Activated T-helper 17 cell treated with anti-CD3 and anti-CD28 coated beads, Interleukin-2, amount 50 U/mL, for 72 hours (primary cell): ENCODE measurements around the gene ELMO2. TPM values are rescaled to one million over a fixed set of nuclear protein-coding genes. Genes with fewer than 3 reads are reported as not detected.
A peak's percentile ranks its signal among the peaks of the same experiment; 100 is the strongest.

Source experiments
- ATAC-seq: fragments of 150-1000 bp; cut with Tn5 transposase; replicated peaks from 2 replicates; pipeline ENCODE4 v1.10.0; 2021; ENCODE audit warnings: mild to moderate bottlenecking, moderate library complexity
- H3K27ac Mint-ChIP-seq: one replicate; pipeline ENCODE4 v1.8.0; 2022; ENCODE audit warnings: mixed read lengths
- H3K27me3 Mint-ChIP-seq: one replicate; pipeline ENCODE4 v1.8.0; 2022; ENCODE audit warnings: mixed read lengths
- H3K36me3 Mint-ChIP-seq: one replicate; pipeline ENCODE4 v1.8.0; 2022; ENCODE audit warnings: low read depth, mild to moderate bottlenecking, mixed read lengths
- H3K4me1 Mint-ChIP-seq: one replicate; pipeline ENCODE4 v1.8.0; 2022; ENCODE audit warnings: mixed read lengths
- H3K4me3 Mint-ChIP-seq: one replicate; pipeline ENCODE4 v1.8.0; 2022; ENCODE audit warnings: mild to moderate bottlenecking, mixed read lengths
- H3K9me3 Mint-ChIP-seq: one replicate; pipeline ENCODE4 v1.8.0; 2022; ENCODE audit warnings: mixed read lengths
- total RNA-seq, 2 donors: library from RNA; stranded (reverse); gene quantifications; one replicate each; pipeline ENCODE4 v1.2.3, GENCODE V29; 2022

Gene ELMO2, protein sequence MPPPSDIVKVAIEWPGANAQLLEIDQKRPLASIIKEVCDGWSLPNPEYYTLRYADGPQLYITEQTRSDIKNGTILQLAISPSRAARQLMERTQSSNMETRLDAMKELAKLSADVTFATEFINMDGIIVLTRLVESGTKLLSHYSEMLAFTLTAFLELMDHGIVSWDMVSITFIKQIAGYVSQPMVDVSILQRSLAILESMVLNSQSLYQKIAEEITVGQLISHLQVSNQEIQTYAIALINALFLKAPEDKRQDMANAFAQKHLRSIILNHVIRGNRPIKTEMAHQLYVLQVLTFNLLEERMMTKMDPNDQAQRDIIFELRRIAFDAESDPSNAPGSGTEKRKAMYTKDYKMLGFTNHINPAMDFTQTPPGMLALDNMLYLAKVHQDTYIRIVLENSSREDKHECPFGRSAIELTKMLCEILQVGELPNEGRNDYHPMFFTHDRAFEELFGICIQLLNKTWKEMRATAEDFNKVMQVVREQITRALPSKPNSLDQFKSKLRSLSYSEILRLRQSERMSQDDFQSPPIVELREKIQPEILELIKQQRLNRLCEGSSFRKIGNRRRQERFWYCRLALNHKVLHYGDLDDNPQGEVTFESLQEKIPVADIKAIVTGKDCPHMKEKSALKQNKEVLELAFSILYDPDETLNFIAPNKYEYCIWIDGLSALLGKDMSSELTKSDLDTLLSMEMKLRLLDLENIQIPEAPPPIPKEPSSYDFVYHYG
- 10 to 100 TPM; 54.6 to 57.2 TPM for total RNA-seq

GRCh38 chr20:46406200-46406985 is at the start of gene ELMO2:
Gene ELMO2 (minus strand): TSS chr20:46406615. CDS start chr20:46394482, 12,133 bp downstream.
- Mint-ChIP-seq H3K27me3 (no peaks in the 10 kb centered on the region), H3K9me3 (no peaks in the 10 kb centered on the region), H3K4me3 (peak within 1 kb of the TSS; percentile 90), H3K27ac (peak within 1 kb of the TSS; percentile 79), H3K4me1 (peaks cover 51% of the 10 kb centered on the region), H3K36me3 (peaks cover 25% of the 10 kb centered on the region)
- ATAC-seq, result peak; percentile 84

DNA sequence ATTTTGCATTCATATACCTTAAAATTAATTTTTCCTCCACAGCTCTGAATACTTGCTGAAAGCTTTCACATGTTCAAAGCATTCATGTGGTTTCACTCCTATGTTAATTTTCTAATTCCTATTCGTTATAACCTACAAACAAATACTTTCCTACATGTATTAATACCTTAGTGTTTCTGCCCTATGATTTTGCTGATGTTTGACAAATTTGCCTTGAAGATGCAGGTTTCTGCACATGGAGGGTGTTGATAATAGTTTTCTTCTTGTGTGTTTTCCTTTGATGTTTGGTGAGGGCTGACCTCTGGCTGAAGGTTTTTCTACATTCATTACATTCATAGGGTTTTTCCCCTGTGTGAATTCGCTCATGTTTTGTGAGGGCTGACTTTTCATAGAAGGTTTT is 49.3 kb upstream of the ELMO2 start:
- Mint-ChIP-seq H3K4me1 (no peaks in the 10 kb centered on the region), H3K4me3 (no peak overlapping the region), H3K27ac (no peak overlapping the region), H3K36me3 (peaks cover 7% of the 10 kb centered on the region), H3K27me3 (peaks cover 27% of the 10 kb centered on the region), H3K9me3 (peaks cover 16% of the 10 kb centered on the region)
- no peak for ATAC-seq

DNA sequence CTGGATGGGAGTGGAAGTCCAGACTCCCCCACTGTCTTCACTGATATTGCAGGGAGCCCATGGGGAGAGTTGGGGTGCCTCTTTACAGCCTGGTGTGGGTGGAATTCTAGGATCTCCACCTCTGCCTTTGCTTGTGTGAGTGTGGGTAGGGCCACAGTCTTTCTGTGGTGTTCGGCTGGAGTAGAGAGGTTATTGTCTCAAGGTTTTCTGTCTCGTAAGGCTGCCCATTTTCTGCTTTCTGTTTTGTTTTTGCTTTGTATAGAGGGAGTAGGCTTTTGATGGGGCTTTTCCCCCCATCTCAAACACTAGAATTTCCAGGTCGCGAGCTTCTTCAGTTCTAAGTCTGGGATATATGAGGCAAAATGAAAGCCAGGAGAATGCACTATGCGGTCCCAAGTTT is 40.4 kb upstream of the ELMO2 start:
- H3K36me3 Mint-ChIP-seq, result no peaks in the 10 kb centered on the region
- peaks cover 21% of the 10 kb centered on the region for H3K27me3 Mint-ChIP-seq
- H3K4me3 Mint-ChIP-seq, result no peak overlapping the region
- no peaks in the 10 kb centered on the region for H3K9me3 Mint-ChIP-seq
- no peaks in the 10 kb centered on the region for H3K4me1 Mint-ChIP-seq
- H3K27ac Mint-ChIP-seq, result no peak overlapping the region
- ATAC-seq, result no peak

DNA sequence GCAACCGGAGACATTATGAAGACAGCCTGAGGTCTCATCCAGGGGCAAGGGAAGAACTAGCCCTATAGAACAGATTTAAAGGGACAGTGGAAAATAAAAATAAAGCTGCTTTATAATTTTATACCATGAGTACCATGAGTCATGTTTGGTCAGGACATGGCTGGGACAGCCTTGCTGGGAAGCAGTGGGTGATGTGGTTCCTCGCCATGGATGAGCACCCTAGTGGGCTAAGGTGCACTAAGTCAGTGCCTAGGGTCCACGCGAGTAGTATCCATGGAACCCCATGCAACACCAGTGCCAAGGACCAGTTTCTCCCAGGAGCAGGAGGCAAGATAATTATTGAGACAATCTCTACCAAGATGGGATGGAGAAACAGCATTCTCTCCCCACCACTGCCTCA is 33.4 kb upstream of the ELMO2 start:
- peaks cover 15% of the 10 kb centered on the region for H3K27me3 Mint-ChIP-seq
- H3K36me3 Mint-ChIP-seq, result no peaks in the 10 kb centered on the region
- H3K4me3 Mint-ChIP-seq, result no peak overlapping the region
- H3K27ac Mint-ChIP-seq, result no peak overlapping the region
- no peaks in the 10 kb centered on the region for H3K4me1 Mint-ChIP-seq
- no peak for ATAC-seq
- no peaks in the 10 kb centered on the region for H3K9me3 Mint-ChIP-seq

GRCh38 chr20:46438156-46438750 is 31.8 kb upstream of the ELMO2 start:
- no peaks in the 10 kb centered on the region for H3K36me3 Mint-ChIP-seq
- peaks cover 12% of the 10 kb centered on the region for H3K27me3 Mint-ChIP-seq
- no peaks in the 10 kb centered on the region for H3K9me3 Mint-ChIP-seq
- H3K4me1 Mint-ChIP-seq, result no peaks in the 10 kb centered on the region
- ATAC-seq, result peak; percentile 26
- H3K27ac Mint-ChIP-seq, result no peak overlapping the region
- H3K4me3 Mint-ChIP-seq, result no peak overlapping the region

DNA sequence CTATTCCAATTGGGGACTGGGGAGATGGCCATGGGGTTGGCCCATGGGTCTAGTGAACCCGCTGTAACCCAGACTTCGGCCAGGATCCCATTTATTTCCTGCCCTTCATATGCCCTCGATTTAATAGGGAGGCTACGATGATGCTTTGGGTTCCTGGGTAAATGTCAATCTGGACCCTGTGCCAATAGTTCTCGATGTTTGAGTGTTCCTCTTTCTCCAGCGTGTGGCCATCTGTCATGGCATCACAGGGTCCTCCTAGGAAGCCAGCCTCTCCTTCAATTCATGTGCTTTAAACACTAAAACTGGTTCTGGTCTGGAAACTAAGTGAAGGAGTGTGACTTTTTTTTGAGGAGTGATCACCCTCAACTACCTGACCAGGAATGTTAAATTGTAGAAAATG is 28.7 kb upstream of the ELMO2 start:
- no peak for ATAC-seq
- H3K4me3 Mint-ChIP-seq, result no peak overlapping the region
- H3K9me3 Mint-ChIP-seq, result no peaks in the 10 kb centered on the region
- peaks cover 22% of the 10 kb centered on the region for H3K27me3 Mint-ChIP-seq
- no peaks in the 10 kb centered on the region for H3K36me3 Mint-ChIP-seq
- no peak overlapping the region for H3K27ac Mint-ChIP-seq
- H3K4me1 Mint-ChIP-seq, result no peaks in the 10 kb centered on the region

- ATAC-seq, result no peak
Observed at GRCh38 chr20:46434597-46434996, 28.2 kb upstream of the ELMO2 start.

DNA sequence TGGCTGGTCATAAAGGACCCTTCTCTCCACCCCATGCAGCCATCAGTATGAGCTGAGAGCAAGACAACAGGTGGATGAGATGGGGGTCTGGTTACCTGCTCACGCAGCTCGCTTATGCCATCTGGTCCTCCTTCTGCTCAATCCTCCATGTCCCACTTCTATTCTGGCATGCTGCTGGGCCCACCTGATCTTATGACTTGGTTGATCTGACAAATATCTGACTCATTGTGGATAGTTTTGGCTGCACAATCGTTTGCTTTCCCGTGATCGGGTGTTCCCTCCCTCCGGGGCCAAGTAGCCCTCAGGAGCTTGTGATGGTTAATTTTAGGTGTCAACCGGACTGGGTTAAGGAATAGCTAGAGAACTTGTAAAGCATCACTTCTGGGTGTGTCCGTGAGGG is 26.6 kb upstream of the ELMO2 start:
- Mint-ChIP-seq H3K4me1 (no peaks in the 10 kb centered on the region), H3K4me3 (no peak overlapping the region), H3K27me3 (peaks cover 25% of the 10 kb centered on the region), H3K36me3 (no peaks in the 10 kb centered on the region), H3K27ac (no peak overlapping the region), H3K9me3 (no peaks in the 10 kb centered on the region)
- ATAC-seq, result no peak

More at GRCh38 chr20:46434597-46434996, 28.2 kb upstream of the ELMO2 start:
- Mint-ChIP-seq H3K27ac (no peak overlapping the region), H3K9me3 (no peaks in the 10 kb centered on the region), H3K27me3 (peaks cover 23% of the 10 kb centered on the region), H3K36me3 (no peaks in the 10 kb centered on the region), H3K4me1 (no peaks in the 10 kb centered on the region), H3K4me3 (no peak overlapping the region)

- ATAC-seq, result no peak
- H3K4me1 Mint-ChIP-seq, result no peaks in the 10 kb centered on the region
- peaks cover 39% of the 10 kb centered on the region for H3K27me3 Mint-ChIP-seq
- no peaks in the 10 kb centered on the region for H3K36me3 Mint-ChIP-seq
- H3K9me3 Mint-ChIP-seq, result no peaks in the 10 kb centered on the region
- H3K4me3 Mint-ChIP-seq, result no peak overlapping the region
- H3K27ac Mint-ChIP-seq, result no peak overlapping the region
Observed at GRCh38 chr20:46430921-46431712, 24.7 kb upstream of the ELMO2 start.

- Mint-ChIP-seq H3K27ac (no peak overlapping the region), H3K4me1 (no peaks in the 10 kb centered on the region), H3K27me3 (peaks cover 41% of the 10 kb centered on the region), H3K9me3 (no peaks in the 10 kb centered on the region), H3K36me3 (no peaks in the 10 kb centered on the region), H3K4me3 (no peak overlapping the region)
- no peak for ATAC-seq
Observed at GRCh38 chr20:46427384-46427783, 21.0 kb upstream of the ELMO2 start.

DNA sequence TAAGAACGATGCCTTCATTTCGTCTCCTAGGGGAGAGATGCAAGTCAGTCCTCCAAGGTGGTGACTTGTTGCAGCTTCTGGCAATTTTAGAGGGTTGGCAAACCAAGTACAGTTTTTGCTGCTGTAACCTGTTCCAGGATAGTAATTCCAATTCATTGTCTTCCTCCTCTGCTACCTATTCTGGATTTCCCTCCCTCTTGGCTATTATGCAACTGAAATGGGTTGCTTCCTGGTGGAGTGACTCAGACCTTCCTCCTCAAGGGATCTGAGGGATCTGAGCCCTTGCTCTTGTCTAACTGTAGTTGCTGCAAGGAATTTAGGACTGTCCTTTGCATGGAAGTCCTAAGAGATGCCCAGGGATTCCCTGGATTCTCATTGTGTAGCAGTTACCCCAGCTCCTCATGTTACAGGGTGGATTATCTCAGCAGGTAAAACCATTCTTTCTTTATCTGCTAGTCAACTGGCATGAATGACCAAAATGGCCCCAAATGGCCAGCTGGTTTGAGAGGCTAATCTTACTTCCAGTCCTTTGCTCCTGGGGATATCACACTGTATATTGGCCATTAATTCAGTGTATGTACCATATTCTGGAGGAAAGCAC is 17.6 kb upstream of the ELMO2 start:
- Mint-ChIP-seq H3K9me3 (no peaks in the 10 kb centered on the region), H3K27me3 (peaks cover 26% of the 10 kb centered on the region)

DNA sequence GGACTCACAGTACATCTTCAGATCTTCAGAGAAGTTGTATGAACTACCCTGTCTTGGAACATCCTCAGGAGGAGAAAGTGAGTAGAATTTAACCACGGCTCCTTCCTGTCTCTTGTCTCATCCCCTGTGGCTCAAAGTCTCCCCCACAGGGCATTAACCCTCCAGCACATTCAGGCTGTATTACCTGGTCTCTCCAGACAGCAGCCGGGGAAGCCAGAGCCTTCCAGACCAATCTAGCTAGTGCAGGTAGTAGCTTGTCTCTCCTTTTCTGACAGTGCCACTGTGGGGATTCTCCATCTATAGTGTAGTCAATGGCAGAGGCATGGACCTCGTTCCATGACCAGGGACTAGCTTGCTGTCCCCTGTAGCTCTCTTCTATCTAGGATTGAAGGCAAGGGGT is 16.9 kb upstream of the ELMO2 start:
- no peak overlapping the region for H3K4me3 Mint-ChIP-seq
- H3K4me1 Mint-ChIP-seq, result no peaks in the 10 kb centered on the region
- H3K27ac Mint-ChIP-seq, result no peak overlapping the region
- ATAC-seq, result no peak
- no peaks in the 10 kb centered on the region for H3K36me3 Mint-ChIP-seq
- peaks cover 29% of the 10 kb centered on the region for H3K27me3 Mint-ChIP-seq
- H3K9me3 Mint-ChIP-seq, result no peaks in the 10 kb centered on the region

More for the DNA sequence above, 17.6 kb upstream of the ELMO2 start:
- H3K4me3 Mint-ChIP-seq, result no peak overlapping the region
- no peaks in the 10 kb centered on the region for H3K36me3 Mint-ChIP-seq
- no peak for ATAC-seq
- H3K4me1 Mint-ChIP-seq, result no peaks in the 10 kb centered on the region
- no peak overlapping the region for H3K27ac Mint-ChIP-seq

DNA sequence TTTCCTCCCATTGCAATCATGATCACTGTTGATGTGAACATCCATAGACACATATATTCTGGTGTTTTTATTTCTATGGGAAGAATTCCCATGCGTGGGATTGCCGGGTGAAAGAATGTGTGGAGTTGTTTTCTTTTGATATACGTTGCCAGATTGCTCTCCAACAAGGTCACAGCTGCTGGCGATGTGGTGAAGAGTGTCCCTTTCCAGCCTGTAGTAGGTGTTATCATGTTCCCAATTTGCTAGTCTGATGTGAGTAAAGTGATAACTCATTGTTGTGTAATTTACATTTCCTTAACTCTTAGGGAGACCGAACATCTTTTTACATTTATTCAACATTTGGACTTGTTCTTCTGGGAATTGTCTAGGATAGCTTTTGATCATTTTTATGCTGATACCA is 14.5 kb upstream of the ELMO2 start:
- no peaks in the 10 kb centered on the region for H3K4me1 Mint-ChIP-seq
- no peak for ATAC-seq
- no peaks in the 10 kb centered on the region for H3K36me3 Mint-ChIP-seq
- H3K27ac Mint-ChIP-seq, result no peak overlapping the region
- no peak overlapping the region for H3K4me3 Mint-ChIP-seq
- H3K9me3 Mint-ChIP-seq, result peaks cover 4% of the 10 kb centered on the region
- H3K27me3 Mint-ChIP-seq, result peaks cover 24% of the 10 kb centered on the region
